PFSK-1 (cell line): Measurements from ENCODE around the gene CELF1.

Experiments
- FOXP2 ChIP-seq: optimal IDR thresholded peaks from 2 replicates; pipeline ENCODE3; 2011; ENCODE audit warnings: borderline replicate concordance, control low read depth, inconsistent platforms; ENCODE audit not compliant: insufficient read depth; ENCODE audit errors: extremely low read length, extremely low read depth
- POLR2AphosphoS5 ChIP-seq: IDR thresholded peaks from 2 replicates; pipeline ENCODE4 v1.6.1; 2012; ENCODE audit warnings: low read depth, mild to moderate bottlenecking, control low read depth, low read length, moderate library complexity
- SIN3A ChIP-seq: IDR thresholded peaks from 2 replicates; pipeline ENCODE4 v1.6.1; 2012; ENCODE audit warnings: mild to moderate bottlenecking, low read length, moderate library complexity, borderline replicate concordance; ENCODE audit not compliant: insufficient read depth
- TAF1 ChIP-seq: IDR thresholded peaks from 2 replicates; pipeline ENCODE4 v1.6.1; 2012; ENCODE audit warnings: low read length, control low read depth, borderline replicate concordance; ENCODE audit not compliant: insufficient read depth
- TF ChIP-seq, protein P1 (sequence below), 2 experiments: IDR thresholded peaks; 2 replicates each; pipeline versions ENCODE4 v1.6.1 to v1.8.0; 2011 to 2012; ENCODE audit warnings: low read depth in 2 of 2, low read length in 2 of 2, control low read depth in 1 of 2, inconsistent platforms in 1 of 2, mild to moderate bottlenecking in 1 of 2, moderate library complexity in 1 of 2; ENCODE audit not compliant: insufficient read depth in 1 of 2

The CELF1 gene

DNA sequence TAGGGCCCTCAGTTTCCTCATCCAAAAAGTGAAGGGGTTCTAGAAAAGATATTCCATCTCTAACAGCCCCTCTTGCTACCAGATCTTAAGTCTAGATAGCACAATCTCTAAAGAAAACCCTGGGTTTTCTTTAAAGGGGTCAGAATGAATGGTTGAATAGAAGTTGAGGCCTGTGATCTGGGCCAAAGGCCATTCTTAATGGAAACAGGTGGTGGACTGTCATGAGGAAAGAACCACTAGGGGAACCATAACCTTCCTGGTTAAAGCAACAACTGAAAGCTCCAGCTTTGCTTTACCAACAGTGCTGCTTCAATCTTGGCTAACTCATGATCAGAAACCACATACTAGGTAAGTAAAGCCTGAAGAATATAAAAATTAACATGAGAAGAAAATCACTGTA is 1.8 kb downstream of the CELF1 start:
- TF ChIP-seq POLR2AphosphoS5 = no peak
- TF ChIP-seq TAF1 = no peak
- no peak for TF ChIP-seq SIN3A
- TF ChIP-seq, protein P1, sequence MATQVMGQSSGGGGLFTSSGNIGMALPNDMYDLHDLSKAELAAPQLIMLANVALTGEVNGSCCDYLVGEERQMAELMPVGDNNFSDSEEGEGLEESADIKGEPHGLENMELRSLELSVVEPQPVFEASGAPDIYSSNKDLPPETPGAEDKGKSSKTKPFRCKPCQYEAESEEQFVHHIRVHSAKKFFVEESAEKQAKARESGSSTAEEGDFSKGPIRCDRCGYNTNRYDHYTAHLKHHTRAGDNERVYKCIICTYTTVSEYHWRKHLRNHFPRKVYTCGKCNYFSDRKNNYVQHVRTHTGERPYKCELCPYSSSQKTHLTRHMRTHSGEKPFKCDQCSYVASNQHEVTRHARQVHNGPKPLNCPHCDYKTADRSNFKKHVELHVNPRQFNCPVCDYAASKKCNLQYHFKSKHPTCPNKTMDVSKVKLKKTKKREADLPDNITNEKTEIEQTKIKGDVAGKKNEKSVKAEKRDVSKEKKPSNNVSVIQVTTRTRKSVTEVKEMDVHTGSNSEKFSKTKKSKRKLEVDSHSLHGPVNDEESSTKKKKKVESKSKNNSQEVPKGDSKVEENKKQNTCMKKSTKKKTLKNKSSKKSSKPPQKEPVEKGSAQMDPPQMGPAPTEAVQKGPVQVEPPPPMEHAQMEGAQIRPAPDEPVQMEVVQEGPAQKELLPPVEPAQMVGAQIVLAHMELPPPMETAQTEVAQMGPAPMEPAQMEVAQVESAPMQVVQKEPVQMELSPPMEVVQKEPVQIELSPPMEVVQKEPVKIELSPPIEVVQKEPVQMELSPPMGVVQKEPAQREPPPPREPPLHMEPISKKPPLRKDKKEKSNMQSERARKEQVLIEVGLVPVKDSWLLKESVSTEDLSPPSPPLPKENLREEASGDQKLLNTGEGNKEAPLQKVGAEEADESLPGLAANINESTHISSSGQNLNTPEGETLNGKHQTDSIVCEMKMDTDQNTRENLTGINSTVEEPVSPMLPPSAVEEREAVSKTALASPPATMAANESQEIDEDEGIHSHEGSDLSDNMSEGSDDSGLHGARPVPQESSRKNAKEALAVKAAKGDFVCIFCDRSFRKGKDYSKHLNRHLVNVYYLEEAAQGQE (IDR thresholded peaks at IDR 0.05; ENCODE audit: insufficient read depth in 1 of 2, low read depth in 2 of 2, low read length in 2 of 2) = no peak
- no peak for TF ChIP-seq FOXP2

DNA sequence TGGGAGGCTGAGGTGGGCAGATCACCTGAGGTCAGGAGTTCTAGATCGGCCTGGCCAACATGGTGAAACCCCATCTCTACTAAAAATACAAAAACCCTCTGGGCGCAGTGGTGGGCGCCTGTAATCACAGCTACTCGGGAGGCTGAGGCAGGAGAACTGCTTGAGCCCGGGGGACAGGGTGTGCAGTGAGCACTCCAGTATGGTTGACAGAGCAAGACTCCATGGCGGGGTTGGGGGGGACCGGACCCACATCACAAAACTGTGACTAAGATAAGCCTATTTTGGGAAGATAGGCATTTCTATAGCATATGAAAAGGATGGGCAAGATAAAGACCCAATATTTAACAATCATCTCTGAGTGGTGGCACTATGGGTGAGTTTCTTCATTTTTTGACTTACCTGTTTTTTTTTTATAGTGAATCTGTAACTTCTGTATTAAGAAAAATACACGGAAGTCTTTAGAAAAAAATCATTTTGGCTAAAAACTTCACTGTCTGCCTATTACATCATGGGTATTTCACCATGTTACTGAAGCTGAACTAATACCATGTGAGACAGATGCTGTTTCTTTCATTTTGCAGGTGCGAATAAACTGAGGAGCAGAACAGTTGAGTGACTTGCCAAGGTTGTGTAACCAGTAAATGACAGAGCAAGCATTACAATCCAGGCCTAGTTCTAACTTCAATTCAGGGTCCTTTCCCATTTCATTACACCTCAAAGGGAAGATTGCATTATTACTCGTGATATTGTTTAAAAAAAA is 2.5 kb downstream of the CELF1 start:
- TF ChIP-seq SIN3A (no peak), POLR2AphosphoS5 (no peak), FOXP2 (no peak), TAF1 (no peak)
- TF ChIP-seq, protein P1 (IDR thresholded peaks at IDR 0.05; ENCODE audit: insufficient read depth in 1 of 2, low read depth in 2 of 2, low read length in 2 of 2) = no peak

DNA sequence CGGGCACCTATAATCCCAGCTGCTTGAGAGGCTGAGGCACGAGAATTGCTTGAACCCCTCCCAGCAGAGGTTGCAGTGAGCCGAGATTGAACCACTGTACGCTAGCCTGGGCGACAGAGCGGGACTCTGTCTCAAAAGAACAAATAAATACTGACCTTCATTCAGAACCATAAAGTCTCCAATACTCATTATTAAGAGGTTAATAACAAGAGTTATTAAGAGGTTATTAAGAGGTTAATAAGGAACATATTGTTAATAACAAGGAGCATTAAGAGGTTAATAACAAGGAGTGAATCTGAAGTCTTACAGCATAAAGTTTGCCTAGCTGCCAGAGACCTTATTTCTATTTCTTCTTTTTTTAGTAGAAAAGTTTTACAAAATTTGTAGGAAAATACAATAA is 7.6 kb downstream of the CELF1 start:
- TF ChIP-seq POLR2AphosphoS5 = no peak
- TF ChIP-seq FOXP2 = no peak
- TF ChIP-seq, protein P1 (IDR thresholded peaks at IDR 0.05; ENCODE audit: insufficient read depth in 1 of 2, low read depth in 2 of 2, low read length in 2 of 2) = no peak
- no peak for TF ChIP-seq TAF1
- TF ChIP-seq SIN3A = no peak

DNA sequence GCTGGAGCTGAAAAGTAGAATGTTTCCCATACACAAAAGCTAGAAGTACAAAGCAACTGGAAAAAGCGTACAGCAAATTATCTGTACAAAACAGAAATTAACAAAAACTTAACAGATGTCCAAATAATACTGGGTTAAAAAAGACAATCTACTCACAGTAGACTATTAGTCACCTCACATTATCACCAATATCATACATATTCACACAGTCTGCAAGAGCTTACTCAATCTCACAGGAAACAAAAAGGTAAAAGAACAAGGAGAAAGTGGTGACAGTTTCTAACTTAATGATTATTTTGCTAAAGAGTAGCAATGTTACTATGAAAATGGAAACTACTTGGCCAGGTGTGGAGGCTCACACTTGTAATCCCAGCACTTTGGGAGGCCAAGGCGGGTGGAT is 11.9 kb downstream of the CELF1 start:
- TF ChIP-seq, protein P1 (IDR thresholded peaks at IDR 0.05; ENCODE audit: insufficient read depth in 1 of 2, low read depth in 2 of 2, low read length in 2 of 2) = no peak
- TF ChIP-seq TAF1 = no peak
- TF ChIP-seq SIN3A = no peak
- no peak for TF ChIP-seq POLR2AphosphoS5
- no peak for TF ChIP-seq FOXP2

- TF ChIP-seq TAF1 (no peak), FOXP2 (no peak), SIN3A (no peak), POLR2AphosphoS5 (no peak)
- TF ChIP-seq, protein P1 (IDR thresholded peaks at IDR 0.05; ENCODE audit: insufficient read depth in 1 of 2, low read depth in 2 of 2, low read length in 2 of 2) = no peak
These were observed 13.3 kb downstream of the CELF1 start for GRCh38 chr11:47539681-47540039.
